ENCODE measurements around the gene LTBP1. TPM values are rescaled to one million over a fixed set of nuclear protein-coding genes. Genes with fewer than 3 reads are reported as not detected.

LTBP1 gene
- total RNA-seq, 2 experiments from 2014 or later: 0.10 to 0.14 TPM

- Mint-ChIP-seq H3K27ac (no peak overlapping the region), H3K4me1 (ENCODE audit: low read depth) (no peaks in the 10 kb centered on the region), H3K36me3 (ENCODE audit: low read depth) (no peaks in the 10 kb centered on the region), H3K4me3 (no peak overlapping the region), H3K27me3 (ENCODE audit: low read depth) (no peaks in the 10 kb centered on the region), H3K9me3 (no peaks in the 10 kb centered on the region)
- DNase-seq: no peak
- CTCF ChIA-PET: interaction anchor here (0.6 to 1.7 kb wide), 11 partner anchors 9 to 1521 kb away, joined by 3 to 6 read pairs (median 4); no protein-coding TSS in a partner anchor
- intact Hi-C loops (cut with micrococcal nuclease): loop anchor here (5.0 kb wide), 2 partner anchors 599 to 819 kb away; no protein-coding TSS in a partner anchor
These were observed 424.7 kb downstream of the LTBP1 start for GRCh38 chr2:33371304-33372090.

DNA sequence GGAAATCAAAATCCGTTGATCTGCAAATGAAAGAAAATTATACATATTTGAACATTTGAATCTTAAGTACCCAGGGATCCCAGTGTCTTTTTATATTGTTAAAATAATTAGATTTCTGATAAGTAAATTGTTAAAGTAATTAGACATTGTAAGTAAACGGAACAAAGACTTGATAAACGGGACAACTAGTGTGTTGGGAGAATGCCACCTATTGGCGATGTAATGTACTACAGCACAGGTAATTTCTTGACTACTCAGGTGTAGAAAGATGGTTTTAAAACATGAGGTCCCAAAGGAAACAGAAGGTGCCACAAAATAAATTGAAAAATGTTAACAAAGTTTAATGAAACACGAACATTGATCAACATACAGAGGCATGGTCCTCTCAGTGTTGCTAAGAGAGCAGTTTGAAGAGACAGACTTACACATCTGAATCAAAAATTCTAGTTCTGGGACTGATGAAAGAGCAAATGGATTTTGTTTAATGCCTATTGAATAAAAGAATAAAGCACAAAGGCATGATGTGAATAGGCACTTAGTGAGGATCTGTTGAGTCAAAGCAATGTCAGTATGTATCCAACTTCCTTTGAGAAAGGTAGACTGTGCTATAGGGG lies 426.3 kb downstream of the LTBP1 start:
- Mint-ChIP-seq H3K27ac (no peak overlapping the region), H3K4me3 (no peak overlapping the region)
- peak; percentile 43 for DNase-seq

GRCh38 chr2:33373986-33374385 lies 427.2 kb downstream of the LTBP1 start:
- no peak overlapping the region for H3K27ac Mint-ChIP-seq
- H3K27me3 Mint-ChIP-seq (ENCODE audit: low read depth): no peaks in the 10 kb centered on the region
- no peaks in the 10 kb centered on the region for H3K4me1 Mint-ChIP-seq (ENCODE audit: low read depth)
- no peak overlapping the region for H3K4me3 Mint-ChIP-seq
- no peaks in the 10 kb centered on the region for H3K36me3 Mint-ChIP-seq (ENCODE audit: low read depth)
- DNase-seq: no peak
- intact Hi-C loops (cut with micrococcal nuclease): loop anchor here (1.0 to 5.0 kb wide), 6 partner anchors 166 to 822 kb away; partner anchors contain the start of gene LTBP1
- no peaks in the 10 kb centered on the region for H3K9me3 Mint-ChIP-seq
- CTCF ChIA-PET: no interaction called here

More for the DNA sequence above, 426.3 kb downstream of the LTBP1 start:
- Mint-ChIP-seq H3K36me3 (ENCODE audit: low read depth) (no peaks in the 10 kb centered on the region), H3K9me3 (no peaks in the 10 kb centered on the region), H3K4me1 (ENCODE audit: low read depth) (no peaks in the 10 kb centered on the region), H3K27me3 (ENCODE audit: low read depth) (no peaks in the 10 kb centered on the region)
- intact Hi-C loops (cut with micrococcal nuclease): loop anchor here (1.0 to 5.0 kb wide), 6 partner anchors 165 to 821 kb away; partner anchors contain the start of gene LTBP1
- CTCF ChIA-PET: interaction anchor here (0.6 to 1.7 kb wide), 14 partner anchors 7 to 1789 kb away, joined by 3 to 6 read pairs (median 3); no protein-coding TSS in a partner anchor

GRCh38 chr2:33375054-33375453 lies 428.3 kb downstream of the LTBP1 start:
- H3K27me3 Mint-ChIP-seq (ENCODE audit: low read depth): no peaks in the 10 kb centered on the region
- H3K9me3 Mint-ChIP-seq: no peaks in the 10 kb centered on the region
- no peaks in the 10 kb centered on the region for H3K4me1 Mint-ChIP-seq (ENCODE audit: low read depth)
- no peak overlapping the region for H3K27ac Mint-ChIP-seq
- H3K4me3 Mint-ChIP-seq: no peak overlapping the region
- no peaks in the 10 kb centered on the region for H3K36me3 Mint-ChIP-seq (ENCODE audit: low read depth)
- DNase-seq: no peak
- intact Hi-C loops (cut with micrococcal nuclease): no loop called here
- CTCF ChIA-PET: interaction anchor here (1.5 kb wide), 1 partner anchor 211 kb away, joined by 3 read pairs; no protein-coding TSS in a partner anchor

DNA sequence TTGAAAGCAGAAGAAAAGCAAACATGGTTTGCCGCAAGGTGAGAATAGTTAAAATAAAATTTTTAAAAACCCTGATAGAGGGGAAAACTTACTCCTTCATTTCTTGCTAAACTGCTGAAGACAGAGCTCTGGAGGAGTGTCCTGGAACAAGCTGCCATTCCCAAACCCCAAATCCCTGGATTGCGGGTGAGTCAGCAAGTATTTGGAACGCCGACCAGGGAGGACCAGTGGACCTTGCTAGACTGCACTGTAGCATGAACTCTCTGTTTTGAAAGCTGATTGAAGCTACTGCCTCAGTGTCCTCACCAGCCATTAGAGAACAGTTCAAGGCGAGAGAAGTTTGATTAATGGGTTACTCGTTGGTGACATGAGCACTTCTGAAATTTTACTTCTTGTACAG lies 430.3 kb downstream of the LTBP1 start:
- DNase-seq: no peak
- H3K36me3 Mint-ChIP-seq (ENCODE audit: low read depth): no peaks in the 10 kb centered on the region
- intact Hi-C loops (cut with micrococcal nuclease): no loop called here
- CTCF ChIA-PET: interaction anchor here (1.9 kb wide), 1 partner anchor 343 kb away, joined by 6 read pairs; no protein-coding TSS in a partner anchor
- H3K4me1 Mint-ChIP-seq (ENCODE audit: low read depth): no peaks in the 10 kb centered on the region
- H3K27me3 Mint-ChIP-seq (ENCODE audit: low read depth): no peaks in the 10 kb centered on the region
- H3K4me3 Mint-ChIP-seq: no peak overlapping the region
- H3K27ac Mint-ChIP-seq: no peak overlapping the region
- no peaks in the 10 kb centered on the region for H3K9me3 Mint-ChIP-seq

DNA sequence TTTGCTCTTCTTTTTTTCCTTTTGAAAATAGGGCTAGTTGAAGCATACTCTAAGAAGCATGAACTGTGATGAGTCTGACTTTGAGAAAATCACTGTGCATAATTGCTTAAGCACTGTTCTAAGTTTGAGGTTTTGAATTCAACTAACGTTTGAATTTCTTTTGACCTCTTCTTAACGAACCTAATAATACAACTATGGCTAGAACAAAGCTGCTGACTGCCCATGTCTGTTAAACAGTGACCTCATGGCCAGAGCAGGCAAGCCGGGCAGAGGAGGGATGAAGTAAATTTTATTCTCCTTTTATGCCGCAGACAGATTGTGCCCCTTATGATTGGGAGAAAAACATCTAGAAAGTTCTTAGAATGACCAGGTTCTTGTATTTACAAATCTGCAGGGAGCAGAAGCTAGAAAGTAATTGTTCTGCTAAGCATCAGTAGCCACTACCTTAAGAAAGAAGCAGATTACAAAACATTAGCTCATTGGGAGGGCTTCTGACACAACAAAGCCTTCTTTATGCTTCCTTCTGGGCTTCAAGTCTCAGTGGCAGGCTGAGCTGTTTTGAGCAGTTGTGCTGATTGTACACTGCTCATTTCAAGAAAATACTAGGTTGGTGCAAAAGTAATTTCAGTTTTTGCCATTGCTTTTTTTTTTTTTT lies 431.9 kb downstream of the LTBP1 start:
- no peaks in the 10 kb centered on the region for H3K36me3 Mint-ChIP-seq (ENCODE audit: low read depth)
- H3K4me1 Mint-ChIP-seq (ENCODE audit: low read depth): no peaks in the 10 kb centered on the region
- CTCF ChIA-PET: interaction anchor here (0.6 to 1.2 kb wide), 2 partner anchors 13 to 26 kb away, joined by 3 to 4 read pairs; no protein-coding TSS in a partner anchor
- DNase-seq: no peak
- H3K27me3 Mint-ChIP-seq (ENCODE audit: low read depth): no peaks in the 10 kb centered on the region
- intact Hi-C loops (cut with micrococcal nuclease): no loop called here
- no peak overlapping the region for H3K27ac Mint-ChIP-seq
- no peaks in the 10 kb centered on the region for H3K9me3 Mint-ChIP-seq
- H3K4me3 Mint-ChIP-seq: no peak overlapping the region

- intact Hi-C loops (cut with micrococcal nuclease): no loop called here
- CTCF ChIA-PET: interaction anchor here (0.6 to 1.8 kb wide), 8 partner anchors 8 to 1213 kb away, joined by 3 to 5 read pairs (median 4); partner anchors contain the start of gene FAM98A
- no peak for DNase-seq
- no peaks in the 10 kb centered on the region for H3K36me3 Mint-ChIP-seq (ENCODE audit: low read depth)
- no peaks in the 10 kb centered on the region for H3K27me3 Mint-ChIP-seq (ENCODE audit: low read depth)
- H3K4me3 Mint-ChIP-seq: no peak overlapping the region
- H3K27ac Mint-ChIP-seq: no peak overlapping the region
- H3K4me1 Mint-ChIP-seq (ENCODE audit: low read depth): no peaks in the 10 kb centered on the region
- no peaks in the 10 kb centered on the region for H3K9me3 Mint-ChIP-seq
These were observed 433.4 kb downstream of the LTBP1 start for GRCh38 chr2:33380001-33380609.

DNA sequence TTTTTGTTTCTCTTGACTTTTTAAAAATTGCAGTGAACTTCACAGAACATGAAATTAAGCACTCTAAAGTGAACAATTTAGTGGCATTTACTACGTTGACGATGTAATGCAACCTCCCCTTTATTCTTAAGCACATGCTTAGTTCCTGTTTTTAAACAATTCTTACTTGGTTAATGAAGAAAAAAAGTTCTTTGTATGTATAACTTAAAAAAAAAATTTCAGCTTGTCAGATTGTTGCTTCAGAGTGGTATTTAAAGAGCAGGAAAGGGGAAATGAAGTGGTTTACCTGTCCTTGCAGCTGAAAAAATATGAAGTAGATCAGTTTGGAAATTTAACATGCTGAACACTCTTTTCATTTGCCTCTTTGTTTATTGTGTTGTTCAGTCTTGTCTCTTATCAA lies 434.0 kb downstream of the LTBP1 start:
- Mint-ChIP-seq H3K36me3 (ENCODE audit: low read depth) (no peaks in the 10 kb centered on the region), H3K4me1 (ENCODE audit: low read depth) (no peaks in the 10 kb centered on the region), H3K27ac (no peak overlapping the region), H3K9me3 (no peaks in the 10 kb centered on the region), H3K27me3 (ENCODE audit: low read depth) (no peaks in the 10 kb centered on the region), H3K4me3 (no peak overlapping the region)
- DNase-seq: no peak
- intact Hi-C loops (cut with micrococcal nuclease): no loop called here
- CTCF ChIA-PET: interaction anchor here (0.6 to 1.8 kb wide), 5 partner anchors 9 to 1214 kb away, joined by 3 to 5 read pairs (median 5); partner anchors contain the start of gene FAM98A

DNA sequence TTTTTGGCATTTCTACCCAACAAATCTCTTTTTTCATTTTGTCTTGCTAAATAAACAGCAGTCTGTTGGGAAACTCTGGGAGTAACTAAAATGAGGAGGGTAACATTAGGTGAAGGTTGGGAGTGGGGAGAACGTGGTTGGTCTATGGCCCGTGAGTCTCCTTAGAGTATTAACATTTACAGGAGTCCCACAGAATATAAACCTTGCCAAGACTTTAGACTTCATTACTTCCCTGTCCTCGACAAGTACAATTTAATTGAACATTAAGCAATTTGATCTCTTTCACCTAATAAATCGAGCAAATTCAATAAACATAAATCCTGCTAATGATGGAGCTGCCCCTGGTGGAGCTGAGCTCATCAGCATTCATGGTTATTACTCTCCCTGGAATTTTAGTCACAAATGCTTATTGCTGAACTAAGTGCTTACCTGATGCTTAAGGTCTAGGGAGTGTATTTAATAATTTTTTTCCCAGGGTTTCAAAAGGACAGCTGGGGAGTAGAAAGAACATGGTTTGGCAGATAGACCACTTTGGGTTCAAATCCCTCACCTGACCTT lies 434.6 kb downstream of the LTBP1 start:
- DNase-seq: no peak
- Mint-ChIP-seq H3K4me3 (no peak overlapping the region), H3K36me3 (ENCODE audit: low read depth) (no peaks in the 10 kb centered on the region), H3K9me3 (no peaks in the 10 kb centered on the region), H3K27ac (no peak overlapping the region), H3K4me1 (ENCODE audit: low read depth) (no peaks in the 10 kb centered on the region), H3K27me3 (ENCODE audit: low read depth) (no peaks in the 10 kb centered on the region)
- CTCF ChIA-PET: interaction anchor here (0.6 to 1.8 kb wide), 4 partner anchors 9 to 829 kb away, joined by 3 to 8 read pairs (median 5); no protein-coding TSS in a partner anchor
- intact Hi-C loops (cut with micrococcal nuclease): no loop called here

DNA sequence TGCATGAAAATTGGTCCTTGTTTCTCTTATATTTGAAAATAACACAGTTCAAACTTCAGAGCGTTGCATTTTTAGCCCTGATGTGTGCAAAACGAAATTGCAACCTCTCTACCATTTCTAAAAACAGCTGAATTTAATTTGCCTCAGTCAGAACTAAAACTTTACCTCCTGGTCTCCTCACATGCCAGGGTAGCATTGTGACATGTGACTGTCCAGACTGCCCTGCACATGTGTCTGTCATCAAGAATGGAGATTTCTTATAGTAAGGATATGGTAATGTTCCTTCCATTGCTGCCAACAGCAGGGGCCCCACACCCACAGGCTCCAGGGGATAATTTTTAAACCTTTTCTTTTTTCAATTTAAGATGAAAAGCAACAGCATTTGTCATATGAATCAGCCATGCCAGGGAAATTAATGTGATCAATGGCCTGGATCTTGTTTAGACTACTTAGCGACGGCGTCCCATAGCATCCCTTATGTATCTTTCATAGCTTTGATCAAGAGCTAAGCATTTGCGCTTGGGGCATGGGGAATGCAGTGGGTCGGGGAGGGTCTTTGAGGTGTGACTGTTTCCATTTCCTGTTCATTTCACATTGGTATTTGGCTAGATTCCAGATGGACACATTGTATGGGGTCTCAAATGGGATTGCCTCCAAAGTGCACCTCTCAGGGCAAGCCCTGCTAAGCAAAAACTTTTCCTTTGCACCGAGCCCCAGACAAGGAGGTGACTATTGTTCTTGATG lies 437.3 kb downstream of the LTBP1 start:
- CTCF ChIA-PET: interaction anchor here (0.5 to 0.7 kb wide), 2 partner anchors 12 to 29 kb away, joined by 3 read pairs; no protein-coding TSS in a partner anchor
- intact Hi-C loops (cut with micrococcal nuclease): no loop called here
- Mint-ChIP-seq H3K27ac (no peak overlapping the region), H3K9me3 (no peaks in the 10 kb centered on the region), H3K4me3 (no peak overlapping the region), H3K27me3 (ENCODE audit: low read depth) (no peaks in the 10 kb centered on the region), H3K36me3 (ENCODE audit: low read depth) (no peaks in the 10 kb centered on the region), H3K4me1 (ENCODE audit: low read depth) (no peaks in the 10 kb centered on the region)
- DNase-seq: no peak

GRCh38 chr2:33384599-33384961 lies 437.8 kb downstream of the LTBP1 start:
- Mint-ChIP-seq H3K9me3 (no peaks in the 10 kb centered on the region), H3K27me3 (ENCODE audit: low read depth) (no peaks in the 10 kb centered on the region), H3K4me3 (no peak overlapping the region), H3K36me3 (ENCODE audit: low read depth) (no peaks in the 10 kb centered on the region), H3K4me1 (ENCODE audit: low read depth) (no peaks in the 10 kb centered on the region), H3K27ac (no peak overlapping the region)
- intact Hi-C loops (cut with micrococcal nuclease): no loop called here
- no peak for DNase-seq
- CTCF ChIA-PET: interaction anchor here (0.5 to 0.7 kb wide), 2 partner anchors 12 to 28 kb away, joined by 3 read pairs; no protein-coding TSS in a partner anchor

Data from activated naive CD4-positive, alpha-beta T cell treated with anti-CD3 and anti-CD28 coated beads for 36 hours (primary cell).